HG03575 (cell line): Measurements from ENCODE around the gene FASTKD2.

Source experiments
- ATAC-seq: cut with Tn5 transposase; IDR thresholded peaks from one replicate; pipeline ENCODE4 v1.9.1; 2021; ENCODE audit not compliant: unreplicated experiment, insufficient number of reproducible peaks, low FRiP score; ENCODE audit errors: extremely low read depth

Gene FASTKD2

GRCh38 chr2:206824993-206825392, 59.6 kb downstream of the FASTKD2 start:
- no peak for ATAC-seq

- no peak for ATAC-seq
These were observed 66.1 kb downstream of the FASTKD2 start for GRCh38 chr2:206831442-206831995.

GRCh38 chr2:206832873-206833272, 67.5 kb downstream of the FASTKD2 start:
- no peak for ATAC-seq

- ATAC-seq: no peak
These were observed 67.9 kb downstream of the FASTKD2 start for GRCh38 chr2:206833291-206833690.

- no peak for ATAC-seq
These were observed 71.3 kb downstream of the FASTKD2 start for GRCh38 chr2:206836722-206837121.

- ATAC-seq: no peak
These were observed 72.4 kb downstream of the FASTKD2 start for GRCh38 chr2:206837775-206838174.

GRCh38 chr2:206838690-206839089, 73.3 kb downstream of the FASTKD2 start:
- no peak for ATAC-seq

- no peak for ATAC-seq
These were observed 75.6 kb downstream of the FASTKD2 start for GRCh38 chr2:206840999-206841398.
